Measurements from ENCODE around the gene FAIM2. TPM values are rescaled to one million over a fixed set of nuclear protein-coding genes. Genes with fewer than 3 reads are reported as not detected.

The FAIM2 gene
- total RNA-seq, 1 experiment from 2014 or later, result 0.09 TPM

DNA sequence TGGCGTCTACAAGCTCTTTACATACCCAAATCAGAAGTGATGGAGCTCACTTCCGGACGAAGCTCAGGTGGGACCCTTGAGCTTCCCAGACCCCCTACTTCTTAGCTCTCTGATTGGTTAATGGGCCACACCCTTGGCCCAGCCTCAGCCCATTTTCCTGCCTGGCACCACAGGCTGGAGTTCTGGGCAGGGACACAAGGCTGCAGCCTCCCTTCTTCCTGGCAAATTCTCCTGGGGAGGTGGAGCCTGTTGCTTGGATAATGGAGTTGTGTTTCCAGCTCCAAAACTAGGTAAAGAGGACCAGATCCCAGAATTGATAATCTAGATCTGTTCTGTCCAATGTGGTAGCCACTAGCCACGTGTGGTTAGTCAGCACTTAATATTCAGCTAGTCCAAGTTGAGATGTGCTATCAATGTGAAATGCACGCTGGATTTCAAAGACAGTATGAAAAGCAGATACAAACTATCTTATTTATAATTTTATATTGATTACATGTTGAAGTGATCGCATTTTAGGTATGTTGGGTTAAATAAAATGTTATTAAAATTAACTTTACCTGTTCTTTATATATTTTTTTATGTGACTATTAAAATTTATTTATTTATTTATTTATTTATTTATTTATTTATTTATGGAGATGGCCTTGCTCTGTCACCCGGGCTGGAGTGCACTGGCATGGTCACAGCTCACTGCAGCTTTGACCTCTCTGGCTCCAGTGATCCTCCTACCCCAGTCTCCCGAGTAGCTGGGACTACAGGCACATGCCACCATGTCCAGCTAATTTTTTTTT lies 12.6 kb upstream of the FAIM2 start:
- BruUV-seq (replicated peaks), result no TSS peak
- Mint-ChIP-seq H3K4me3 (ENCODE audit: unreplicated experiment) (no peak overlapping the region), H3K27me3 (ENCODE audit: insufficient read depth, unreplicated experiment) (no peaks in the 10 kb centered on the region), H3K4me1 (ENCODE audit: low read depth, unreplicated experiment) (no peaks in the 10 kb centered on the region), H3K27ac (ENCODE audit: unreplicated experiment) (no peak overlapping the region), H3K36me3 (ENCODE audit: insufficient read depth, unreplicated experiment) (no peaks in the 10 kb centered on the region), H3K9me3 (ENCODE audit: unreplicated experiment) (no peaks in the 10 kb centered on the region)
- DNase-seq, result no peak
- POLR2A ChIA-PET, result interaction anchor here (0.6 kb wide), 1 partner anchor 44 kb away, joined by 5 read pairs; no protein-coding TSS in a partner anchor
- TF ChIP-seq, protein P1, sequence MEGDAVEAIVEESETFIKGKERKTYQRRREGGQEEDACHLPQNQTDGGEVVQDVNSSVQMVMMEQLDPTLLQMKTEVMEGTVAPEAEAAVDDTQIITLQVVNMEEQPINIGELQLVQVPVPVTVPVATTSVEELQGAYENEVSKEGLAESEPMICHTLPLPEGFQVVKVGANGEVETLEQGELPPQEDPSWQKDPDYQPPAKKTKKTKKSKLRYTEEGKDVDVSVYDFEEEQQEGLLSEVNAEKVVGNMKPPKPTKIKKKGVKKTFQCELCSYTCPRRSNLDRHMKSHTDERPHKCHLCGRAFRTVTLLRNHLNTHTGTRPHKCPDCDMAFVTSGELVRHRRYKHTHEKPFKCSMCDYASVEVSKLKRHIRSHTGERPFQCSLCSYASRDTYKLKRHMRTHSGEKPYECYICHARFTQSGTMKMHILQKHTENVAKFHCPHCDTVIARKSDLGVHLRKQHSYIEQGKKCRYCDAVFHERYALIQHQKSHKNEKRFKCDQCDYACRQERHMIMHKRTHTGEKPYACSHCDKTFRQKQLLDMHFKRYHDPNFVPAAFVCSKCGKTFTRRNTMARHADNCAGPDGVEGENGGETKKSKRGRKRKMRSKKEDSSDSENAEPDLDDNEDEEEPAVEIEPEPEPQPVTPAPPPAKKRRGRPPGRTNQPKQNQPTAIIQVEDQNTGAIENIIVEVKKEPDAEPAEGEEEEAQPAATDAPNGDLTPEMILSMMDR (IDR thresholded peaks at IDR 0.05; ENCODE audit: insufficient read depth in 1 of 2, low read depth in 1 of 2, low read length in 1 of 2, severe bottlenecking in 1 of 2, unreplicated experiment in 1 of 2), result no peak
- H3K9me3 ChIP-seq, result no peaks in the 10 kb centered on the region
- CTCF ChIA-PET, result no interaction called here
- H3K36me3 ChIP-seq (ENCODE audit: control insufficient read depth, insufficient read depth, low read length), result no peaks in the 10 kb centered on the region
- no peaks in the 10 kb centered on the region for H3K4me1 ChIP-seq
- H3K27me3 ChIP-seq (replicated peaks; ENCODE audit: control insufficient read depth, insufficient read depth, low read length), result no peaks in the 10 kb centered on the region
- no peak overlapping the region for H3K4me3 ChIP-seq (ENCODE audit: low read depth, low read length)
- intact Hi-C loops (cut with micrococcal nuclease; ENCODE audit: unreplicated experiment), result no loop called here

DNA sequence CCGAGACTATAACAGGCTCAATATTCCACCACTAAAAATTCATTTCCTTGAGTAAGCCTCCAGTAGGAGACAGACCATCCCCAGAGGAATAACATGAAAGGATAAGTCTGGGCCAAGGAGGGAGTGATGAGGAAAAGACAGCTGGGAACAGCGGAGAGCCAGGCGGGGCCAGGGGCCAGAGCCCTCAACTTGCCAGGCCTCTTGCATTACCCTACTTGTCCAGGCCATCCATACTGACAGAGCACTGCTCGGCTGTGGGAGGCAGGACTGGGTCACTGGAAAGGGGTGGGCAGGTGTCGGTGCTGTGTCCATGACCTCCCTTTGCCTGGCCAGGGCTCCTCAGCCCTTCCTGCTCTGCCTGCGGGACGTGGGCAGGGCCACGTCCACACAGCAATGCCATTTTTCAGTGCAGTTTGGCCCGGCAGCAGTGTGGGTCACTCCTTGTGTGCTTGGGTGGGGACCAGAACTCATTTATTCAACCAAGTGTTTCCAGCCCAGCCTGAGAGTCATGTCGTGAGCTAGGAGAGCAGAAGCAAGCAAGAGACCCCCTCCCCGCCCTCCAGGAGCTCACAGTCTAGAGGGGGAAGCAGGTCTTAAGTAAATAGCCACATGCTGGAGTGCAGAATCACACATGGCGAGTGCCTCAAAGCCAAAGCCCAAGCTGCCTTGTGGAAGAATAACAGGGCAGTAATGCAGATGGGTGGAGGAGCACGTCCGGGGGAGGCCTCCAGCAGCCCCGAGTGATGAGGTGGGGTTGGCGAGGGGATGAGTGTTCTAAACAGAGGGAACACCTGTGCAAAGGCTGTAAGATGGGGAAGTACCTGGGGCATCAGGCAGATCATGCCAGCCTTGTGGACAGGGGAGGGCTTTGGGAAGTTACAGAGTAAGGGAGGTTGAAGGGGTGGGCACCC lies 8.9 kb upstream of the FAIM2 start:
- no peaks in the 10 kb centered on the region for H3K9me3 ChIP-seq
- POLR2A ChIA-PET, result no interaction called here
- no peaks in the 10 kb centered on the region for H3K36me3 ChIP-seq (ENCODE audit: control insufficient read depth, insufficient read depth, low read length)
- H3K4me3 ChIP-seq (ENCODE audit: low read depth, low read length), result no peak overlapping the region
- Mint-ChIP-seq H3K36me3 (ENCODE audit: insufficient read depth, unreplicated experiment) (no peaks in the 10 kb centered on the region), H3K27ac (ENCODE audit: unreplicated experiment) (no peak overlapping the region), H3K27me3 (ENCODE audit: insufficient read depth, unreplicated experiment) (no peaks in the 10 kb centered on the region), H3K4me3 (ENCODE audit: unreplicated experiment) (no peak overlapping the region), H3K9me3 (ENCODE audit: unreplicated experiment) (no peaks in the 10 kb centered on the region), H3K4me1 (ENCODE audit: low read depth, unreplicated experiment) (no peaks in the 10 kb centered on the region)
- no TSS peak for BruUV-seq (replicated peaks)
- no peaks in the 10 kb centered on the region for H3K27me3 ChIP-seq (replicated peaks; ENCODE audit: control insufficient read depth, insufficient read depth, low read length)
- DNase-seq, result peak in 1 of 2 experiments; percentile 25
- H3K4me1 ChIP-seq, result no peaks in the 10 kb centered on the region
- TF ChIP-seq, protein P1 (IDR thresholded peaks at IDR 0.05; ENCODE audit: insufficient read depth in 1 of 2, low read depth in 1 of 2, low read length in 1 of 2, severe bottlenecking in 1 of 2, unreplicated experiment in 1 of 2), result no peak
- intact Hi-C loops (cut with micrococcal nuclease; ENCODE audit: unreplicated experiment), result no loop called here
- CTCF ChIA-PET, result no interaction called here

DNA sequence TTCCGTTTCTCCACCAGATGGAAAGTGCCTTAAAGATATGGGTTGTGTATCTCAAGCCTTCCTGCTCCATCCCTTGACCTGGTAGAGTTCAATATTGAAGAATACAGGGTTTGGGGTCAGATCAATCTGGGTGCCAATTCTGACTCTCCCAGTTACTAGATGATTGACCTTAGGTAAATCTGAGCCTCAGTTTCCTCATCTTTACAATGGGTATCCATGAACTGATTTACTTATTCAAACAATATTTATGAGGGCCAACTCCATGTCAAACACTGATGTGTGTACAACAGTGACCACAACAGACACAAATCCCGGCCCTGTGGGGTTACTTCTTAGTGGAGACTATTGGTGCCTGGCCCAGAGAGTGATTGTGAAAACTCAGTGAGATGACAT lies 7.5 kb upstream of the FAIM2 start:
- H3K27me3 ChIP-seq (replicated peaks; ENCODE audit: control insufficient read depth, insufficient read depth, low read length), result no peaks in the 10 kb centered on the region
- intact Hi-C loops (cut with micrococcal nuclease; ENCODE audit: unreplicated experiment), result no loop called here
- no peaks in the 10 kb centered on the region for H3K4me1 Mint-ChIP-seq (ENCODE audit: low read depth, unreplicated experiment)
- no peak overlapping the region for H3K4me3 ChIP-seq (ENCODE audit: low read depth, low read length)
- CTCF ChIA-PET, result no interaction called here
- no peaks in the 10 kb centered on the region for H3K27me3 Mint-ChIP-seq (ENCODE audit: insufficient read depth, unreplicated experiment)
- no TSS peak for BruUV-seq (replicated peaks)
- no peak overlapping the region for H3K4me3 Mint-ChIP-seq (ENCODE audit: unreplicated experiment)
- POLR2A ChIA-PET, result no interaction called here
- no peaks in the 10 kb centered on the region for H3K36me3 Mint-ChIP-seq (ENCODE audit: insufficient read depth, unreplicated experiment)
- no peaks in the 10 kb centered on the region for H3K4me1 ChIP-seq
- H3K27ac Mint-ChIP-seq (ENCODE audit: unreplicated experiment), result no peak overlapping the region
- TF ChIP-seq, protein P1 (IDR thresholded peaks at IDR 0.05; ENCODE audit: insufficient read depth in 1 of 2, low read depth in 1 of 2, low read length in 1 of 2, severe bottlenecking in 1 of 2, unreplicated experiment in 1 of 2), result no peak
- DNase-seq, result no peak
- H3K9me3 Mint-ChIP-seq (ENCODE audit: unreplicated experiment), result no peaks in the 10 kb centered on the region
- no peaks in the 10 kb centered on the region for H3K9me3 ChIP-seq
- no peaks in the 10 kb centered on the region for H3K36me3 ChIP-seq (ENCODE audit: control insufficient read depth, insufficient read depth, low read length)

Data from Caco-2 (cell line).